ENCODE data around the gene MRPS27.

GRCh38 chr5:72205431-72206009 is 114.5 kb downstream of the MRPS27 start:
- TF ChIP-seq CTCF (IDR thresholded peaks at IDR 0.05; ENCODE audit: insufficient read depth, low read length) (no peak), SPI1 (IDR thresholded peaks at IDR 0.05; ENCODE audit: borderline replicate concordance, low read depth) (no peak), POLR2AphosphoS5 (IDR thresholded peaks at IDR 0.05; ENCODE audit: low read depth) (no peak), REST (IDR thresholded peaks at IDR 0.05; ENCODE audit: insufficient replicate concordance, low read depth) (no peak)
